SHP77 (cell line): Measurements from ENCODE around the gene NSUN7.

Experiments used
- DNase-seq, 2 experiments: peaks; one replicate each; lab custom pipeline; 2025; lab: John Stamatoyannopoulos, UW

The NSUN7 gene

DNA sequence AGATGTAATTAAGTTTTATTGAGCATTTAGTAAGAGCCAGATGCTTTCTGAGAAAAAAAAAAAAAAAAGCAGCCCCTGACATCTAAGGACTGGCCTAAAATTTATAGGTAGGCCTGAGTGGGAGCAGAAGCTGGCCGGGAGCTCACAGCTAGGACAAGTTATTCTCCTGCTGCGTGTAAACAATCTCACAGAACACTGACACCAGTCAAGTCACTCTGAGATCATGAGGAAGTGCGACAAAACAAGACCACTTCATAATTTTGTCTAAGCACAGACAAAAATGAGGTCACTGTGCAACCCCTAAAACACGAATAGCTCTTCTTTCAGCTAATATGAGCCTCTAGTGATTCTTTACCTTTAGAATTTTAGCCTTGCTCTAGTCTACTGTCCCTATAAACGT is 15.3 kb upstream of the NSUN7 start:
- DNase-seq, result no peak

DNA sequence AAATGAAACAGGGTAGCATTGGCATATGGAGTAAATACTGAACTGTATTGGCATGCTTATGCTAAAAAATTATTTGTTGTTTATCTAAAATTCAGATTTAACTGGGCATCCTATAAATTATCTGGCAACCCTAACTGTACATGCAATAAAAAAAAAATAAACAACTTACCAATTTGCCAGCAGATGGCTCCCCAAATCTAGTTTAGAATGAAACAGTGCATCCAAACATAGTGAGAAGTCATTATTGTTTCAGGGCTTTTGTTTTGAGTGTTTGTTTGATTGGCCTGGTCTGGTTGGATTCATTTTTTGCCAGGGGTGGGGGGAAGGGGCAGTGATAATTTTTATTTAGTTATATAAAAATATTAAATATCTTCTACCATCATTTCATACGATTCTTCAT is 12.8 kb upstream of the NSUN7 start:
- DNase-seq, result no peak

GRCh38 chr4:40737879-40738278 is 11.9 kb upstream of the NSUN7 start:
- DNase-seq, result no peak

DNA sequence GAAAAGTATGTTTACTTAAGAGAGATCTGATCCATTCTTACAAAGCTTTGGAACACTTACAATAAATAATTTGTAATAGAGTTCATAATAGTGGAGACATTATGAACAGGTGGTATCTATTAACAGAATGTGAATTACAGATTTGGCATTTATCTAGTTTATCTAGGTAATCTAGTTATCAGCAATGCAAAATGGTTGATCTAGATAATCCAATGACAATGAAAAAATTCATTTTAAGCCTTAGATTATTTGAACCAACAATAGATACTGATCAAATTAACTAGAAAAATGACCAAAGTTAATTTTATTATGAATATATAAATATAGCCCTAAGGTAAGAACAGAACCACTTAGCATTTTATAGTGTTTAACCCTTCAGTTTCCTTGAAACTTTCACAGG is 10.4 kb upstream of the NSUN7 start:
- DNase-seq, result no peak

DNA sequence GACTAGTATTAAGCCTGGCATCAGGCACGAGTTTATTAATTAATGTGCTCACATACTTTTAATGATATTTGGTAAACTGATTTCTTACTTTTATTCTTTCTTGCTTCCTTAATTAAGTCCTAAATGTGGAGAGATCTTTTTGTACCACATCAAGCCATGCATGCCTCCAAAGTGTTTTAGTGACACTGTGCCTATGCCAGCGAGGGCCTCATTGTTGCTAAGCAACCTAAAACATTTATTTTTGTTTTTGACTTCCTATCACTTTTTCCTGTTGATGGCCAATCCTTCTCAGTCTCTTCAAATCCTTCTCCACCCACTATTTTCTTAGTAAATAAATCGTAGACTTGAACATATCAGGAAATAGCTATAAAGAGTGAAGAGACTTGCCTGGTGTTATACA is 5.5 kb upstream of the NSUN7 start:
- no peak for DNase-seq

GRCh38 chr4:40745285-40745984 is 4.3 kb upstream of the NSUN7 start:
- no peak for DNase-seq

GRCh38 chr4:40747207-40747835 is 2.4 kb upstream of the NSUN7 start:
- no peak for DNase-seq

GRCh38 chr4:40750461-40751258 is 905 bp downstream of the NSUN7 start:
- DNase-seq, result no peak

- DNase-seq, result no peak
Measured at GRCh38 chr4:40755616-40756015, 5.9 kb downstream of the NSUN7 start.

DNA sequence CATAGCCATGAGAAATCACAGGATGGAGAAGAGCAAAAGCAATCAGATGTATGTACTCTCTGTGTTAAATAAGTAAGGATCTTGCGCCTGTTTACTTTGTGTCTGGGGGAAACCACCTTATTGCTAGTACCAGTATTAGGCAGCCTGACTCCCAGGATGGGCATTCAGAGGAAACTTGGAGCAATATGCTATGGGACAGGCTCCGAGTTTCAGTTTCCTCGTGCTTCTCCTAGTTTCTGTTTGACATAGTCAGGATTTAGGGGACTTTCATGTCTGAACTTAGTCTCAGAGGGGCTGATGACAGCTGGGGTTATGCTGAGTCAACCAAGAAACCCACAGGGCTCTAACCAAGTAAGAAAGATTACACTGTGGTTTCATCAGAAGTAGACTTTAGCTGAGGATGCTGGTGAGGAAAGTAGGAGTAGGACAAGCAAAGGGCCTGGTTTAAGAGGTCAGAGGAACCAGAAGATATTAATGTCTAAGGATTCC is 13.5 kb downstream of the NSUN7 start:
- DNase-seq, result no peak

GRCh38 chr4:40769266-40769665 is 19.5 kb downstream of the NSUN7 start:
- DNase-seq, result no peak

DNA sequence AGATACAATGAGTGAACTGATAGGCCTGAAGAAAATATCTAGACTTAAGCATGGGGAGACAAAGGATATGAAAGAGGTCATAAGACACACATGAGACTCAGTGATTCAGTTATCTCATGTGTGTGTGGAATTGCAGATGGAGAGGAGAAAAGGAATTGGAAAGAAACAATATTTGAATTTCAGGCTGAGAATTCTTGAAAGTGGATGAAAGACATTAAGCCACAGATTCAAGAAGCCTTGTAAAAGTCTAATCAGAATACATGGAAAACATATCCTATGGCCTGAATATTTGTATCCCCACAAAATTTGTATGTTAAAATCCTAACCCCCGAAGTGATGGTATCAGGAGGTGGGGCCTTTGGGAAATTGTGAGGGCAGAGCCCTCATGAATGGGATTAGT is 28.3 kb downstream of the NSUN7 start:
- no peak for DNase-seq

DNA sequence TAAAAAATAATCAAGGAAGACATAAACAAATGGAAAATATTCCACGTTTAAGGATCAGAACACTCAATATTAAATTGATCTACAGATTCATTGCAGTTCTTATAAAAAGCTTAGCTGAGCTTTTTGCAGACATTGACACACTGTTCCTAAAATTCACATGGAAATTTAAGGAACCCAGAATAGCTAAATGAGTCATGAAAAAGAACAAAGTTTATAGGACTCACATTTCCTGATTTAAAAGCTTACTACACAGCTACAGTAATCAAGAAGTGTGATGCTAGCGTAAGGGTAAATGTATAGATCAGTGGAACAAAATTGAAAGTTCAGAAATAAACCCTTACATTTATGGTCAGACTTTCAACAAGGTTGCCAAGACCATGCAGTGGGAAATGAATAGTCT is 33.1 kb downstream of the NSUN7 start:
- DNase-seq, result no peak

- no peak for DNase-seq
Measured at GRCh38 chr4:40785727-40786126, 36.0 kb downstream of the NSUN7 start.

- DNase-seq, result no peak
Measured at GRCh38 chr4:40788331-40788730, 38.6 kb downstream of the NSUN7 start.

DNA sequence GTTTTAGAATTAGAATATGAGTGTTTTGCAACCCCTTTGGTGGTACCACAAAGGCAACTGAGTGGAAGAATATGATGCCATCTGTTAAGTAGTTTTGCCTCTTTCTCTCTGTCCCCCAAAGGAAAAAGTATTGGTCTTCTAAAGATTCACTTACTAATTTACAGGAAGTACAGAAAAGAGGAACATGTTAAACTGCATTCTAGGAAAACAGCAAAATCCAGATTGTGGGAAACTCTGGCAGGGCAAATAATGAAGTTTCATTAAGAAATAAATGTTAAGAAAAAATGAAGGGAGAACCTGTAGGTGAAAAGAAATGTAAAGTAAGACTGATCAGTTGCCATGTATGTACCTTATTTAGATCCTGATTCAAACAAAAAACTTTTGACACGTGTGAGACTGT is 39.3 kb downstream of the NSUN7 start:
- DNase-seq, result no peak

DNA sequence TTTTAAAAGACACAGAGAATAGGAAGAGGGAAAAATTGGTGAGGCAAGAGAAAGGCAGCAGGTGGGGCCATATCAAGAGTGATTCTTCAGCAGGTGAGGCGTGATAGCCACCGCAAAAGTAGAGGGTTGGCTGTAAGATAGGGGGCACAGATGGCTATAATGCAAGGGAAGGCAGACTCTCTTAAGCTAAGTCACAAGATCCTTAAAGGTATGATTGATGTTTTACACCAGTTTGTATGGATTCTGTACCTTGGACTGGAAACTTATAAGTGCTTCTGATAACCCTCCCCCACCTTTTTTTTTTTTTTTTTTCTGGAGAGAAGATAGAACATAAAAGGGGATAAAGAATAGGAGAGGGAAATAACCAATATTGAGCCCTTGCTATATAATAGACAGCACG is 40.0 kb downstream of the NSUN7 start:
- no peak for DNase-seq

DNA sequence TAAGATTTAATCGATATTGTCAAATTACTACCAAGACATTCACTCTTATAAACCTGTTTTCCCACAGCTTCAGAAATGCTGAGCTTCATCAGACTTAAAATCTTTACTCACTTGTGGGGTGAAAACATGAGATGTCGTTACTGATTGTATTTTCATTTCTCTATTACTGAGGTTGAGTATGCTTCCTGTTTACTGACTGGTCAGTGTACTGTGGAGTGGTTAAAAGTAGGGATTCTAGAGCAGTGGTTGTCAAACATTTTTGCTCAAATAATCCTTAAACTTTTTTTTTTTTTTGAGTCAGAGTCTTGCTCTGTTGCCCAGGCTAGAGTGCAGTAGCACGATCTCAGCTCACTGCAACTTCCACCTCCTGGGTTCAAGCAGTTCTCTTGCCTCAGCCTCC is 50.3 kb downstream of the NSUN7 start:
- DNase-seq, result no peak

- no peak for DNase-seq
Measured at GRCh38 chr4:40804598-40804997, 54.8 kb downstream of the NSUN7 start.

GRCh38 chr4:40808926-40809457 is 59.2 kb downstream of the NSUN7 start:
- no peak for DNase-seq

DNA sequence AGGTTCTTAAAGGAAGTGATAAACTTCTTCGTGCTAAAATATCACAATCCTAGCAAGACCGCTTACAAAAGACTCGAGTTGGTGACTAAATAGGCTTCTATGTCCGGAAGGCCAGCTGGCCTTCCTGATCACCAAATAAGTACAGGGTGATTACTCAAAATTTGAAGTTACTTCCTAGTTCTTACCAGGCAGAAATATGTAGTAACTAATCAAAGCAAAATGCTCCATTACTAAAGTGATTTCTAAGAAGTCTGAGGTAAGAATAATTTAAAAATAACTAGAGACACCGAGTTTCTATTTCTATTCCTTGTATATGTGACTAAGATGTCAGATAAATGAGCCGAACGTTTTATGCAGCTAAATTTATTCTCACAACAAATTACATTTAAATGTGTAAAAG is 62.2 kb downstream of the NSUN7 start:
- no peak for DNase-seq

GRCh38 chr4:40812386-40812785 is 62.6 kb downstream of the NSUN7 start:
- DNase-seq, result no peak

GRCh38 chr4:40812856-40813255 is 63.1 kb downstream of the NSUN7 start:
- DNase-seq, result no peak
